Measurements from ENCODE around the gene KNDC1.
"Not testable (repeated sequence)": the region's sequence is repeated elsewhere in the genome, so short reads cannot be mapped to it uniquely, and the experiment has no call there.

Gene KNDC1

GRCh38 chr10:133129071-133129858 lies 30.8 kb upstream of the KNDC1 start:
- TF ChIP-seq JUND (IDR thresholded peaks at IDR 0.05; ENCODE audit: low read depth) = no peak
- no peak for DNase-seq (ENCODE audit: low read depth in 1 of 2, low spot score in 1 of 2)
- in situ Hi-C loops (cut with HindIII; ENCODE audit: low pct_unique_long_range_greater_than_20kb, low sequenced_read_pairs) = no loop called here

- no peak for TF ChIP-seq JUND (IDR thresholded peaks at IDR 0.05; ENCODE audit: low read depth)
- in situ Hi-C loops (cut with HindIII; ENCODE audit: low pct_unique_long_range_greater_than_20kb, low sequenced_read_pairs) = no loop called here
- DNase-seq (ENCODE audit: low read depth in 1 of 2, low spot score in 1 of 2) = no peak
These were observed 30.0 kb upstream of the KNDC1 start for GRCh38 chr10:133129859-133130495.

DNA sequence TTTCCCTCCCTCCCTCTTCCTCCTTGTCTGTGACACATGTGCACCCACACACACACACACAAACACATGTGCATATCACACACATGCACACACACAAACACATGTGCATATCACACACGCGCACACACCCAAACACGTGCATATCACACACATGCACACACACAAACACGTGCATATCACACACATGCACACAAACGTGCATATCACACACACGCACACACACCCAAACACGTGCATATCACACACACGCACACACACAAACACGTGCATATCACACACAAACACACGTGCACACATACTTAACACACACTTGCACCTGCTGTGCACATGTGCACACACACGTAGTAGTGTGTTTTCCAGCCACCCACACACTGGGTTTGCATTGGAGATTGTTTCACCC lies 29.4 kb upstream of the KNDC1 start:
- TF ChIP-seq JUND (IDR thresholded peaks at IDR 0.05; ENCODE audit: low read depth) = no peak
- in situ Hi-C loops (cut with HindIII; ENCODE audit: low pct_unique_long_range_greater_than_20kb, low sequenced_read_pairs) = no loop called here
- DNase-seq (ENCODE audit: low read depth in 1 of 2, low spot score in 1 of 2) = no peak

GRCh38 chr10:133131053-133131452 lies 29.0 kb upstream of the KNDC1 start:
- no peak for DNase-seq (ENCODE audit: low read depth in 1 of 2, low spot score in 1 of 2)
- TF ChIP-seq JUND (IDR thresholded peaks at IDR 0.05; ENCODE audit: low read depth) = no peak
- in situ Hi-C loops (cut with HindIII; ENCODE audit: low pct_unique_long_range_greater_than_20kb, low sequenced_read_pairs) = no loop called here

DNA sequence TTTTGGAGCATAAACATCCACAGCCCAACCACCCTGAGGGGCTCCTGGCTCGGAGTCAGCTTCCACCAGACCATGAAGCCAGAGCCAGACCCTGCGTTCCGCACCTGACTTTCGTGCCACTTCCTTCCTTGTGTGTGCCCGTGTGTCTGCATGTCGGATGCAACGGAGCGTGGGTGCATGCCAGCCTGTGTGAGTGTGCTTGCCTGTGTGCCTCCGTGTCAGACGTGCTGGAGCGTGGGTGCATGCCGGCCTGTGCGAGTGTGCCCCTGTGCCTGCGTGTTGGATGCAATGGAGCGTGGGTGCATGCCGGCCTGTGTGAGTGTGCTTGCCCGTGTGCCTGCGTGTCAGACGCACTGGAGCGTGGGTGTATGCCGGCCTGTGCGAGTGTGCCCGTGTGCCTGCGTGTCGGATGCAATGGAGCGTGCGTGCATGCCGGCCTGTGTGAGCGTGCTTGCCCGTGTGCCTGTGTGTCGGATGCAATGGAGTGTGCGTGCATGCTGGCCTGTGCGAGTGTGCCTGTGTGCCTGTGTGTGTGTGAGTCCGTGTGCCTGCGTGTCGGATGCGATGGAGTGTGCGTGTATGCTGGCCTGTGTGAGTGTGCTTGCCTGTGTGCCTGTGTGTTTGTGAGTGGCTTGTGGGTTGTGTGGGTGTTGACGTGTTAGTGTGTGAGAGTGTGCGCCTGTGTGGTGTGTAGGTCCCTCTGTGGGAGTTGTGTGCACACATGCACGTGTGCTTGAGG lies 28.1 kb upstream of the KNDC1 start:
- in situ Hi-C loops (cut with HindIII; ENCODE audit: low pct_unique_long_range_greater_than_20kb, low sequenced_read_pairs) = no loop called here
- TF ChIP-seq JUND (IDR thresholded peaks at IDR 0.05; ENCODE audit: low read depth) = no peak
- no peak for DNase-seq (ENCODE audit: low read depth in 1 of 2, low spot score in 1 of 2)

GRCh38 chr10:133132473-133133291 lies 27.3 kb upstream of the KNDC1 start:
- DNase-seq (ENCODE audit: low read depth in 1 of 2, low spot score in 1 of 2) = no peak
- no peak for TF ChIP-seq JUND (IDR thresholded peaks at IDR 0.05; ENCODE audit: low read depth)
- in situ Hi-C loops (cut with HindIII; ENCODE audit: low pct_unique_long_range_greater_than_20kb, low sequenced_read_pairs) = no loop called here

DNA sequence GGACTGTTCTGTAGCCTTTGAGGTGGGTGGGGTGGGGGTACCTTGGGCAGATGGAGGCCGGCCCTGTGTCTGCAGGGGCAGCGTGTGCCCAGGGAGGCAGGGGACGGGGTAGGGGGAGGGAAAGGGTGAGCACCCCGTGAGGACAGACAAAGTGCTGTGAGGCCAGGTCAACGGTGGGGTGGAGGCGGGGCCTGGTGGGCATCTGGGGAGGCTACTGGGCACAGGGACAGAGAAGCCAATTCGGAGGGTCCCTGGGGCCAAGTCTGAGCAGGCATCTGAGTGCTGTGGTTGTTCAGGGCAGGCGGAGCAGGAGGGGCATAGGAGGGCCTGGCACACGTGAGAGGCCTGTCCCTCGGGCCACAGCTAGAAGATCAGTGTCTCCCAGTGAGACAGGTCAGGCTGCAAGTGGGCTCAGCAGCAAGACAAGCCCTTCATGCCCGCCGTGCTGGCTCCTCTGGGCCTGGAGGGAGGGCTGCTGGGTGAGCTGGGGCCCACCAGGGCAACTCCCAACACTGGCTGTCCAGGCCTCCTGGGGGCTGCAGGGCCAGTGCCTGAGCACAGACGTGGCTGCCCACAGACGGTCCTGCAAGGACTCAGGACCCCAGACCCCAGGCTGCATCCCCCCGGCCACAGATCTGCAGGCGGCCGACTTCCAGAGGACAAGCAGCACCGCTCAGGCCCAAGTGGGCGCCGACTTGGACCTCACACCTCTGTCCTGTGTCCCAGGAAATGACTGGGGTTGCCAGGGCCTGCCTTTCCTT lies 26.4 kb upstream of the KNDC1 start:
- in situ Hi-C loops (cut with HindIII; ENCODE audit: low pct_unique_long_range_greater_than_20kb, low sequenced_read_pairs) = no loop called here
- TF ChIP-seq JUND (IDR thresholded peaks at IDR 0.05; ENCODE audit: low read depth) = no peak
- DNase-seq (ENCODE audit: low read depth in 1 of 2, low spot score in 1 of 2) = no peak

DNA sequence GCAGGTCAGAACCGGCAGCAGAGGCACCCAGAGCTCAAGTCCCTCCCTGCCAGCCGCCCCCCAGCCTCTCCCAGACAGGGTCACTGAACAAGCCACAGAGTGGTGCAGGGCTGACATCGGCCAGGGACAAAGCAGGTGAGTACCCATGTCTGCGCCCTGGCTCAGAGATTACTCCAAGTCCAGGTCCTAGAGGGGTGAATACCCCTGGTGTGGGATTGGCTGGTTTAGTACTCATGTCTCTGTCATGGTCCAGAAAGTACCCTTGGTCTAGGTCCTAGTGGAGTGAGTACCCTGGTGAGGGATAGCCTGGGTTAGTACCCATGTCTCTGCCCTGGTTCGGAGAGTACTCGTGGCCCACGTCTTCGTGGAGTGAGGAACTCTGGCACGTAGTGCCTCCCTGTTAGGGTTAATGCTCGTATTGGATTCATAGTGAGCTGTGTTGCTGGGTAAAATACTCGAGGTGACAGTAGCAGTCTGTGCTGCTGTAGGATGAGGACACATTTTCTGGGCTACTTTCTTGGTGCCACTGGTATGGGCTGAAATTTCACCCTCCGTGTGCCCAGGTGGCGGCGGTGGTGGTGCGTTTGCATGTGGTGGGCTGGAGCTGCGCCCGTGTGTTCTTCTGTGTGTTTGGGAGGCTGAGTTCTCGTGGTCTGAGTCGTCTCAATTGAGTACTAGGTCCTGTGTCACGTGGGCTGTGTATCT lies 25.5 kb upstream of the KNDC1 start:
- in situ Hi-C loops (cut with HindIII; ENCODE audit: low pct_unique_long_range_greater_than_20kb, low sequenced_read_pairs) = no loop called here
- no peak for DNase-seq (ENCODE audit: low read depth in 1 of 2, low spot score in 1 of 2)
- TF ChIP-seq JUND (IDR thresholded peaks at IDR 0.05; ENCODE audit: low read depth) = no peak

GRCh38 chr10:133135116-133135465 lies 24.9 kb upstream of the KNDC1 start:
- TF ChIP-seq JUND (IDR thresholded peaks at IDR 0.05; ENCODE audit: low read depth) = no peak
- in situ Hi-C loops (cut with HindIII; ENCODE audit: low pct_unique_long_range_greater_than_20kb, low sequenced_read_pairs) = no loop called here
- no peak for DNase-seq (ENCODE audit: low read depth in 1 of 2, low spot score in 1 of 2)

- in situ Hi-C loops (cut with HindIII; ENCODE audit: low pct_unique_long_range_greater_than_20kb, low sequenced_read_pairs) = not testable (repeated sequence)
These were observed 22.4 kb upstream of the KNDC1 start for GRCh38 chr10:133137486-133138145.

DNA sequence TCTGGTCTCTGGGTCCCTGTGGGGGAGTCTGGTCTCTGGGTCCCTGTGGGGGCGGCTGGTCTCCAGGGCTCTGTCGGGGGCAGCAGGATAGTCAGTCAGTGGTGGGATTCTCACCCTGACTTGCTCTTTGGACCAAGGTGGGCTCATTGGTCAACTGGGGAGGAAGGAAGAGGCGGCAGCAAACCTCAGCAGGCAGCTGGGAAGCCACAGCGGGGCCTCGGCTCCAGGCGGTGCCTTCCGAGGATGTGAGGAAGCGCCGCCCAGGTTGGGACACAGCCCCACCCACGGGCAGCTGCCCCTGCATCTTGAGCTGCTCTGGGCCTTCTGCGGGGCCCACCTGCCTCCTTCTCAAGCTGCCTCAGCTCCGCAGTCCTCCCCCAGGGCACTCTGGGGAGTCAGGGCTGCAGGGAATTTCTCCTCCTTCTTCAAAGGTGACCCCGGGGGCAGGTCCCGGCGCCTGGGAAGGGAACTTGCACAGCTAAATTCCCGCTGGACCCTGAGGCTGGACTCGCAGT lies 20.4 kb upstream of the KNDC1 start:
- no peak for TF ChIP-seq JUND (IDR thresholded peaks at IDR 0.05; ENCODE audit: low read depth)
- in situ Hi-C loops (cut with HindIII; ENCODE audit: low pct_unique_long_range_greater_than_20kb, low sequenced_read_pairs) = no loop called here
- DNase-seq (ENCODE audit: low read depth in 1 of 2, low spot score in 1 of 2) = no peak

More at GRCh38 chr10:133137486-133138145, 22.4 kb upstream of the KNDC1 start:
- not testable (repeated sequence) for DNase-seq (ENCODE audit: low read depth in 1 of 2, low spot score in 1 of 2)
